Skeletal muscle cell (primary cell): ENCODE results near the gene SPINT4.
"Not testable (repeated sequence)": the region's sequence is repeated elsewhere in the genome, so short reads cannot be mapped to it uniquely, and the experiment has no call there.

Experiments used
- DNase-seq: peaks from one replicate; pipeline ENCODE4 v3.0.0-alpha.2; 2010; ENCODE audit warnings: low read depth
- H3K4me3 ChIP-seq: 2 replicates; pipeline ENCODE4 v1.5.1; 2011; ENCODE audit warnings: low read depth, mild to moderate bottlenecking, control low read depth, low read length, moderate library complexity

SPINT4 gene

GRCh38 chr20:45761966-45762365 lies 39.8 kb downstream of the SPINT4 start:
- H3K4me3 ChIP-seq, DNase-seq: not testable (repeated sequence)

GRCh38 chr20:45764618-45765282 lies 42.6 kb downstream of the SPINT4 start:
- H3K4me3 ChIP-seq, DNase-seq: not testable (repeated sequence)

DNA sequence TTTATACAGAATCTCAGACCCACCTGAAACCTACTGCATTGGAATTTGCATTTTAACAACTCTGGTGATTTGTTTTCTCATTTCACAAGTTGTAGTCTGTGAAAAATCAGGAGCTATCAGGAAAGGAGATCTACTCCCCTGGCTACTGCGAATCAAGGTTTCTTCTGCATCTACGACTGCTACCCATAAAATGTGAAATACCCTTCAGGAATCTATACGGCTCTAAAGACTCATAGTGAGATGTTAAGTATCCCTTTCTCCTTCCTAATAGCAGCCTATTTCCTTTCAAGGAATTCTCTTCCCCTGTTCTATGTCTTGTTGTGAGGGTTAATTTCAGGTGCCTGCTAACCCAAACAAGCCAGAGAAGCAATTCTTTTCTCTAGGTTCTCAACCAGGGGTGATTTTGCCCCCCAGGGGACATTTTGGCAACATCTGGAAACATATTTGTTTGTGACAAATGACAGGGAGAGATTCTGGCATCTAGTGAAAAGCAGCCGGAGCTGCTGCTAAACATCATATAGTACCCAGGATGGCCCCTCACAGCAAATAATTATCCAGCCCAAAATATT lies 43.2 kb downstream of the SPINT4 start:
- no peak overlapping the region for H3K4me3 ChIP-seq
- DNase-seq: no peak

- DNase-seq: no peak
- no peak overlapping the region for H3K4me3 ChIP-seq
Measured at GRCh38 chr20:45765980-45766379, 43.8 kb downstream of the SPINT4 start.

GRCh38 chr20:45768479-45768878 lies 46.3 kb downstream of the SPINT4 start:
- no peak for DNase-seq
- H3K4me3 ChIP-seq: no peak overlapping the region

- DNase-seq: peak; percentile 77
- no peak overlapping the region for H3K4me3 ChIP-seq
Measured at GRCh38 chr20:45771182-45771759, 49.1 kb downstream of the SPINT4 start.

DNA sequence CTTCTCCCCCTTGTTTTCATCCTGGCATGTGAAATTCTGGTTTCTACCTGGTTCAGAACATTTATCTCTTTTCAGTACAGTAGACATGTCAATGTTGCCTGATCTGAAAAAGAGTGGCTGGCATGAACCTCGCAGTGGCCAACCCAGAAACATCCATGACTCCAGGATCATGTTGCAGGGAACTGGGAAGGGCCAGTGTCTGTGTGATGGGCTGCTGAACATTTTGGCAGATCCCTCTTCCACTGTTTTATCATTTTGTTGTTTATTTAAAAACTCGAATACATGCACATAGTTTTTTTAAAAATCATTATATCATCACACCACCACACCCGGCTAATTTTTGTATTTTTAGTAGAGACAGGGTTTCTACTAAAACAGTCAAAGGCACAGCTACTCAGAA lies 50.5 kb downstream of the SPINT4 start:
- H3K4me3 ChIP-seq: no peak overlapping the region
- no peak for DNase-seq

- no peak for DNase-seq
- no peak overlapping the region for H3K4me3 ChIP-seq
Measured at GRCh38 chr20:45774945-45775344, 52.8 kb downstream of the SPINT4 start.

GRCh38 chr20:45775411-45775810 lies 53.3 kb downstream of the SPINT4 start:
- no peak for DNase-seq
- no peak overlapping the region for H3K4me3 ChIP-seq
